CD8-positive, alpha-beta memory T cell (primary cell): Measurements from ENCODE around the gene COX19. TPM values are rescaled to one million over a fixed set of nuclear protein-coding genes. Genes with fewer than 3 reads are reported as not detected.
A peak's percentile ranks its signal among the peaks of the same experiment; 100 is the strongest.
"Not testable (repeated sequence)": the region's sequence is repeated elsewhere in the genome, so short reads cannot be mapped to it uniquely, and the experiment has no call there.

ENCODE experiments used
- CTCF ChIA-PET: fragments of 350-600 bp; sonication (Branson Sonifier 250); formaldehyde crosslinking; loops from one replicate; lab custom pipeline; 2021; ENCODE audit warnings: antibody characterized with exemption; lab: Charles Lee
- POLR2A ChIA-PET: fragments of 350-600 bp; sonication (Branson Sonifier 250); formaldehyde crosslinking; loops from one replicate; lab custom pipeline; 2021; ENCODE audit warnings: antibody characterized with exemption; lab: Charles Lee
- DNase-seq, 5 donors: peaks; one replicate each; pipeline versions ENCODE4 v3.0.0 to v3.0.0-alpha.2; 2020 to 2022; ENCODE audit warnings: mixed read lengths in 1 of 5
- H3K27ac ChIP-seq: one replicate; pipeline ENCODE4 v1.7.0; 2013; ENCODE audit warnings: low read depth, mild to moderate bottlenecking, low read length, moderate library complexity
- H3K27me3 ChIP-seq: 2 replicates; pipeline ENCODE4 v1.7.0; 2013; ENCODE audit warnings: low read length, mild to moderate bottlenecking; ENCODE audit not compliant: insufficient read depth, poor library complexity, severe bottlenecking
- H3K36me3 ChIP-seq: 2 replicates; pipeline ENCODE4 v1.7.0; 2013; ENCODE audit warnings: mild to moderate bottlenecking, low read length, moderate library complexity; ENCODE audit not compliant: insufficient read depth
- H3K4me1 ChIP-seq: 2 replicates; pipeline ENCODE4 v1.7.0; 2013; ENCODE audit warnings: mild to moderate bottlenecking, low read length, moderate library complexity; ENCODE audit not compliant: insufficient read depth
- H3K4me3 ChIP-seq: 2 replicates; pipeline ENCODE4 v1.7.0; 2013; ENCODE audit warnings: mild to moderate bottlenecking, low read length
- H3K9me3 ChIP-seq: 2 replicates; pipeline ENCODE4 v1.7.0; 2013; ENCODE audit warnings: mild to moderate bottlenecking, low read length
- H3K27ac Mint-ChIP-seq, 8 donors: one replicate each; pipeline ENCODE4 v1.8.0; 2020 to 2021; ENCODE audit warnings: mixed read lengths in 8 of 8, mild to moderate bottlenecking in 6 of 8, inconsistent platforms in 3 of 8, moderate library complexity in 3 of 8
- H3K27me3 Mint-ChIP-seq, 2 donors: one replicate each; pipeline ENCODE4 v1.8.0; 2020 to 2021; ENCODE audit warnings: mixed read lengths in 2 of 2, mild to moderate bottlenecking in 1 of 2, moderate library complexity in 1 of 2
- H3K36me3 Mint-ChIP-seq, 3 donors: one replicate each; pipeline ENCODE4 v1.8.0; 2020 to 2021; ENCODE audit warnings: mixed read lengths in 3 of 3, inconsistent platforms in 1 of 3, mild to moderate bottlenecking in 1 of 3
- H3K4me1 Mint-ChIP-seq, 3 donors: one replicate each; pipeline ENCODE4 v1.8.0; 2020 to 2021; ENCODE audit warnings: mixed read lengths in 3 of 3, inconsistent platforms in 1 of 3, mild to moderate bottlenecking in 1 of 3
- H3K4me3 Mint-ChIP-seq, 7 donors: one replicate each; pipeline ENCODE4 v1.8.0; 2020 to 2021; ENCODE audit warnings: mixed read lengths in 7 of 7, mild to moderate bottlenecking in 6 of 7, moderate library complexity in 4 of 7, inconsistent platforms in 2 of 7
- H3K9me3 Mint-ChIP-seq, 5 donors: one replicate each; pipeline ENCODE4 v1.8.0; 2020 to 2022; ENCODE audit warnings: mixed read lengths in 5 of 5, mild to moderate bottlenecking in 3 of 5, moderate library complexity in 2 of 5, inconsistent platforms in 1 of 5
- polyA plus RNA-seq: library from polyadenylated mRNA; unstranded; fragments of 300-500 nt; fragmentation: Illumina TruSeq; gene quantifications from one replicate; pipeline ENCODE4 v1.2.3, GENCODE V29; 2021
- total RNA-seq, 2 experiments: library from RNA; stranded (reverse); gene quantifications; one replicate each; pipeline ENCODE4 v1.2.3, GENCODE V29; 2021

COX19 gene
- total and polyA plus RNA-seq, 3 experiments from 2014 or later: 18.9 to 25.9 (median 21.3) TPM

DNA sequence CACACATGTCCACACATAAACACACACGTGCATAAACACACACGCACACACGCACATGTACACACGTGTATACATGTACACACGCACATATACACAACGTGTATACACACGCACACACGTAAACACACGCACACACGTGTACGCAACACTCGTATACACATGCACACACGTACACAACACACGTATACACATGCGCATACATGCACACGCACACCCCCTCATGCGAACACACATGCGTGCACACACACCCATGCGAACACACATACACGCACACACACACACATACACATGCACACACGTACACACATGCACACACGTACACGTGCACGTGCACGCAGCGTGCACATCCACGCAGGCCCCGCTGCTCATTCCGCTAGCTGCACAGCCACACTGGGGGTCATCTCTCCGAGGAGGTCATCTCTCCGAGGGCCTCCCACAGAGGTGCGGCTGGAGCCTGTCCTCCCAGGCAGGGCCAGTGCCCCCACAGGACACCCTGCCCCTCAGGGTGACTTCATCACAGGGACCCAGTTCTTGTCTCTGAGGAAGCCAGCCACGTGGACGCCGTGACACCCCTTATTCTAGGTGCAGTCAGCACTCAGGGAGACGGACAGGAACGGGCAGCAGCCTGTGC lies 33.5 kb upstream of the COX19 start:
- Histone ChIP-seq H3K4me1 (peaks cover 7% of the 10 kb centered on the region), H3K36me3 (no peaks in the 10 kb centered on the region), H3K9me3 (no peaks in the 10 kb centered on the region), H3K27ac (no peak overlapping the region), H3K27me3 (no peaks in the 10 kb centered on the region), H3K4me3 (no peak overlapping the region)
- POLR2A ChIA-PET: no interaction called here
- CTCF ChIA-PET: interaction anchor here (1.0 to 1.6 kb wide), 2 partner anchors 15 to 57 kb away, joined by 3 read pairs; no protein-coding TSS in a partner anchor
- H3K36me3 Mint-ChIP-seq: peaks cover 0 to 28% (median 2%) of the 10 kb centered on the region in 3 donors
- DNase-seq: no peak
- H3K27me3 Mint-ChIP-seq: no peaks in the 10 kb centered on the region
- H3K9me3 Mint-ChIP-seq: peaks cover 0 to 2% (median 0%) of the 10 kb centered on the region in 5 donors
- no peak overlapping the region for H3K27ac Mint-ChIP-seq
- H3K4me3 Mint-ChIP-seq: no peak overlapping the region
- H3K4me1 Mint-ChIP-seq: peaks cover 10 to 19% (median 10%) of the 10 kb centered on the region in 3 donors

GRCh38 chr7:1007901-1008300 lies 32.6 kb upstream of the COX19 start:
- no peaks in the 10 kb centered on the region for H3K9me3 ChIP-seq
- ChIA-PET CTCF (interaction anchor here (1.0 to 1.6 kb wide), 2 partner anchors 14 to 58 kb away, joined by 3 read pairs; no protein-coding TSS in a partner anchor), POLR2A (no interaction called here)
- peaks cover 7 to 14% (median 10%) of the 10 kb centered on the region in 3 donors for H3K4me1 Mint-ChIP-seq
- H3K36me3 ChIP-seq: no peaks in the 10 kb centered on the region
- H3K4me1 ChIP-seq: peaks cover 7% of the 10 kb centered on the region
- H3K4me3 ChIP-seq: no peak overlapping the region
- no peaks in the 10 kb centered on the region for H3K27me3 ChIP-seq
- no peak overlapping the region for H3K27ac Mint-ChIP-seq
- no peak for DNase-seq
- H3K27ac ChIP-seq: no peak overlapping the region
- H3K36me3 Mint-ChIP-seq: peaks cover 0 to 28% (median 2%) of the 10 kb centered on the region in 3 donors
- H3K4me3 Mint-ChIP-seq: no peak overlapping the region
- H3K27me3 Mint-ChIP-seq: no peaks in the 10 kb centered on the region
- H3K9me3 Mint-ChIP-seq: peaks cover 0 to 2% (median 0%) of the 10 kb centered on the region in 5 donors

DNA sequence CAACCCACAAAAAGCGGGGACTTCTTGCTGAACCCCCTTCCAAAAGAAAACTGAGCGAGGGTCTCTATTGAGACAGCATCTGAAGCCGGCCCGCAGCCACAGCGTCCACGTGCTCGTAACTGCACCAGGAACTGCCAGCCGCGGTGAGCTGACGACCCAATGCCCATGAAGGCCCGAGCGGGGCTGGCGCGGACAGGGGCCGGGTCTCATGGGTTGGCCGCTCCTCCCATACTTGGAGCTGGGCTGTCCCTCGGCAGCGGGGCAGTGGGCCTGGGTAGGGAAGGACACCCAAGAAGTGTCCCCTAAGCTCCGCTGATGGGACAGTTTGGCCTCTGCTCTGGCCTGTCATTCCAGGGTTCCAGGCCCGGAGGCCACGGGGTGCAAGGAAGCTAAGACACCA lies 30.0 kb upstream of the COX19 start:
- no peaks in the 10 kb centered on the region for H3K9me3 ChIP-seq
- POLR2A ChIA-PET: no interaction called here
- H3K4me3 ChIP-seq: no peak overlapping the region
- DNase-seq: no peak
- no peaks in the 10 kb centered on the region for H3K4me1 ChIP-seq
- H3K36me3 ChIP-seq: no peaks in the 10 kb centered on the region
- no peaks in the 10 kb centered on the region for H3K9me3 Mint-ChIP-seq
- peaks cover 0 to 35% (median 2%) of the 10 kb centered on the region in 3 donors for H3K36me3 Mint-ChIP-seq
- no peak overlapping the region for H3K27ac ChIP-seq
- H3K27me3 ChIP-seq: no peaks in the 10 kb centered on the region
- peaks cover 0 to 4% (median 2%) of the 10 kb centered on the region in 3 donors for H3K4me1 Mint-ChIP-seq
- no peak overlapping the region for H3K27ac Mint-ChIP-seq
- H3K4me3 Mint-ChIP-seq: no peak overlapping the region
- H3K27me3 Mint-ChIP-seq: no peaks in the 10 kb centered on the region
- CTCF ChIA-PET: interaction anchor here (0.9 to 3.2 kb wide), 2 partner anchors 12 to 60 kb away, joined by 3 to 12 read pairs; no protein-coding TSS in a partner anchor

- Histone ChIP-seq H3K9me3 (no peaks in the 10 kb centered on the region), H3K27me3 (no peaks in the 10 kb centered on the region), H3K27ac (no peak overlapping the region), H3K4me1 (no peaks in the 10 kb centered on the region), H3K4me3 (no peak overlapping the region), H3K36me3 (no peaks in the 10 kb centered on the region)
- Mint-ChIP-seq H3K4me3 (no peak overlapping the region), H3K27ac (no peak overlapping the region), H3K36me3 (peaks cover 0 to 33% (median 2%) of the 10 kb centered on the region in 3 donors), H3K9me3 (no peaks in the 10 kb centered on the region), H3K4me1 (peaks cover 0 to 4% (median 2%) of the 10 kb centered on the region in 3 donors), H3K27me3 (no peaks in the 10 kb centered on the region)
- ChIA-PET POLR2A (interaction anchor here (0.7 kb wide), 1 partner anchor 177 kb away, joined by 3 read pairs; no protein-coding TSS in a partner anchor), CTCF (interaction anchor here (3.2 kb wide), 1 partner anchor 11 kb away, joined by 12 read pairs; no protein-coding TSS in a partner anchor)
- no peak for DNase-seq
These were observed 28.9 kb upstream of the COX19 start for GRCh38 chr7:1004018-1004852.

- H3K27me3 ChIP-seq, CTCF ChIA-PET, H3K4me3 ChIP-seq, H3K4me1 ChIP-seq, H3K27ac ChIP-seq, H3K36me3 ChIP-seq, H3K27ac Mint-ChIP-seq, H3K9me3 Mint-ChIP-seq, H3K27me3 Mint-ChIP-seq, DNase-seq, H3K4me3 Mint-ChIP-seq, H3K4me1 Mint-ChIP-seq, POLR2A ChIA-PET, H3K9me3 ChIP-seq: not testable (repeated sequence)
- peaks cover 0 to 33% (median 2%) of the 10 kb centered on the region in 3 donors for H3K36me3 Mint-ChIP-seq
These were observed 27.1 kb upstream of the COX19 start for GRCh38 chr7:1002445-1002844.

GRCh38 chr7:1002026-1002425 lies 26.7 kb upstream of the COX19 start:
- H3K9me3 ChIP-seq, POLR2A ChIA-PET, H3K4me3 Mint-ChIP-seq, H3K9me3 Mint-ChIP-seq, H3K27me3 Mint-ChIP-seq, H3K4me1 ChIP-seq, DNase-seq, H3K27me3 ChIP-seq, H3K27ac ChIP-seq, H3K4me3 ChIP-seq, H3K36me3 ChIP-seq, H3K4me1 Mint-ChIP-seq, CTCF ChIA-PET: not testable (repeated sequence)
- peak overlapping the region in 2 of 8 donors; percentile 46 to 70 for H3K27ac Mint-ChIP-seq
- H3K36me3 Mint-ChIP-seq: peaks cover 0 to 36% (median 2%) of the 10 kb centered on the region in 3 donors

DNA sequence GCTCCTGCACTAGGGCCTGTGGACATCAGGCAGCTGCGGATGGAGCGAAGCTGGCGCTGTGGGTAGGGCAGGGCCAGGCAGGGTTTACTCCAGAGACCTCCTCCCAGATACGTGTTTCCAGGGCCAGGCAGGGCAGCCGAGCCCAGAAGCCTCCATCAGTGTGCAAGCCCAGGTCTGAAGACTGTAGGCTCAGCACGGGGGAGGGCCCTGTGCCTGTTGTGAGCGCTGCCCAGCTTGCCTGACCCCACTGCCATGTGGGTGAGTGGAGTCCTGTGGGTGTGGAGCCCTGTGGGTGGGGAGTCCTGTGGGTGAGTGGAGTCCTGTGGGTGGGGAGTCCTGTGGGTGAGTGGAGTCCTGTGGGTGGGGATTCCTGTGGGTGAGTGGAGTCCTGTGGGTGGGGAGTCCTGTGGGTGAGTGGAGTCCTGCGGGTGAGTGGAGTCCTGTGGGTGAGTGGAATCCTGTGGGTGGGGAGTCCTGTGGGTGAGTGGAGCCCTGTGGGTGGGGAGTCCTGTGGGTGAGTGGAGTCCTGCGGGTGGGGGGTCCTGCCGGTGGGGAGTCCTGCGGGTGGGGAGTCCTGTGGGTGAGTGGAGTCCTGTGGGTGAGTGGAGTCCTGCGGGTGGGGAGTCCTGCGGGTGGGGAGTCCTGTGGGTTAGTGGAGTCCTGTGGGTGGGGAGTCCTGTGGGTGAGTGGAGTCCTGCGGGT lies 25.9 kb upstream of the COX19 start:
- CTCF ChIA-PET, H3K9me3 Mint-ChIP-seq, DNase-seq, H3K4me1 Mint-ChIP-seq, H3K27me3 Mint-ChIP-seq, H3K27ac ChIP-seq, POLR2A ChIA-PET, H3K4me3 ChIP-seq, H3K36me3 ChIP-seq, H3K4me1 ChIP-seq, H3K27me3 ChIP-seq, H3K9me3 ChIP-seq, H3K4me3 Mint-ChIP-seq: not testable (repeated sequence)
- peak overlapping the region in 1 of 8 donors; percentile 38 for H3K27ac Mint-ChIP-seq
- peaks cover 0 to 36% (median 1%) of the 10 kb centered on the region in 3 donors for H3K36me3 Mint-ChIP-seq
